Testis (tissue), 3 donors: ENCODE measurements around the gene PHGDH. TPM values are rescaled to one million over a fixed set of nuclear protein-coding genes. Genes with fewer than 3 reads are reported as not detected.
"Not testable (repeated sequence)": the region's sequence is repeated elsewhere in the genome, so short reads cannot be mapped to it uniquely, and the experiment has no call there.

Experiments
- DNase-seq: peaks from one replicate; pipeline ENCODE4 v3.0.0-alpha.2; 2019
- H3K27ac ChIP-seq, 2 donors: fragments of 200-600 bp; sonication (generic); one replicate each; pipeline ENCODE4 v1.5.1; 2019
- H3K27me3 ChIP-seq: fragments of 200-600 bp; sonication (generic); one replicate; pipeline ENCODE4 v1.5.1; 2019
- H3K36me3 ChIP-seq: fragments of 200-600 bp; sonication (generic); one replicate; pipeline ENCODE4 v1.5.1; 2017; ENCODE audit warnings: low read depth; ENCODE audit errors: missing control alignments
- H3K4me1 ChIP-seq: fragments of 200-600 bp; sonication (generic); one replicate; pipeline ENCODE4 v1.5.1; 2019
- H3K4me3 ChIP-seq, 2 donors: fragments of 200-600 bp; sonication (generic); one replicate each; pipeline ENCODE4 v1.5.1; 2017 to 2019
- H3K9me3 ChIP-seq: fragments of 200-600 bp; sonication (generic); one replicate; pipeline ENCODE4 v1.5.1; 2017
- CTCF ChIP-seq, 3 experiments: fragments of 450-650 bp in 2 of 3; fragments of 200-600 bp in 1 of 3; sonication (generic) in 1 of 3; IDR thresholded peaks; one replicate each; pipeline ENCODE4 v1.5.1; 2016 to 2019; ENCODE audit warnings: antibody characterized with exemption in 3 of 3, mild to moderate bottlenecking in 2 of 3, moderate library complexity in 1 of 3
- POLR2A ChIP-seq: fragments of 450-650 bp; IDR thresholded peaks from one replicate; pipeline ENCODE4 v1.6.1; 2017; ENCODE audit warnings: antibody characterized with exemption, mild to moderate bottlenecking, moderate library complexity
- WGBS, 2 donors: methylation state at CpG; one replicate each; pipeline ENCODE4 v1.1.5; 2018; 5-methylcytosine and 5-hydroxymethylcytosine counted together
- intact Hi-C: fragments of 100-400 bp; cut with DNase I; formaldehyde crosslinking; loops from one replicate; pipeline ENCODE4 v1.15.1; 2023; ENCODE audit warnings: low total_unique reads
- polyA plus RNA-seq: library from polyadenylated mRNA; stranded (reverse); fragments of 350-450 nt; fragmentation: Illumina TruSeq; extraction: RNeasy Lipid Tissue Mini Kit (QIAGEN cat#74804); gene quantifications from one replicate; pipeline ENCODE4 v1.2.3, GENCODE V29; 2014; ENCODE audit warnings: low read depth, low replicate concordance; ENCODE audit not compliant: insufficient read depth
- total RNA-seq, 2 donors: library from RNA; depleted of rRNA; stranded (reverse); fragments of >200 nt; gene quantifications; one replicate each; pipeline ENCODE4 v1.2.3, GENCODE V29; 2016

PHGDH gene
- total and polyA plus RNA-seq, 3 donors from 2014 or later, result 85.3 to 161 (median 131) TPM

DNA sequence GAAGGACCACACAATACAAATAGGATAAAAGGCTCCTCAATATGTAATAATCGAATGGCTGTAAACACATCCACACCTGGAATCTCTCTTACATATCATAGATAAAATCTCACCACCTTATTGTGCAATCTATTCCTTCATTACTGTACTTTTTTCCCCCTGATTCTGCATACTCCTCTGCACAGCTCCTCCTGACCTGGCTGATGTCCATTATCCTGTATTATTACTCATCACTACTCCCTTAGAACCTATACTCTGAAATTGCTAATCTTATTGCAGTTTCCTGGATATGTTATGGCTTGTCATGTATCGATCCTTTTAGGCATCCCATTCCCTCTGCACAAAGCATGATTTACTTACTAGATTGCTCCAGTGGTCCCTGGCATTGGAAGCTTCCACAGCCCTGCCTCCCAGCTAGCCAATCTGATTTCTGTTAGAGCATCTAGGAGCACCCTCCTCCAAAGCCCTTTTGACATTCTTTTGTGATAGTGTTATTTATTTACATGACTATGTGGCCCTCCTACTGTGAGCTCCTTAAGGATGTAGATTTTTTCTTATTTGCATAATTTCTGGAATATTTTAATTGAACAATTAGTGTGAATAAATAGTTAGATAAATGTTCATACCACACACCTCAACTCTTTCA lies 24.2 kb upstream of the PHGDH start:
- Histone ChIP-seq H3K27ac (no peak overlapping the region), H3K36me3 (no peaks in the 10 kb centered on the region), H3K9me3 (no peaks in the 10 kb centered on the region), H3K4me3 (no peak overlapping the region), H3K4me1 (no peaks in the 10 kb centered on the region), H3K27me3 (no peaks in the 10 kb centered on the region)
- DNase-seq, result no peak
- TF ChIP-seq POLR2A (no peak), CTCF (IDR thresholded peaks at IDR 0.05) (no peak)
- 77 to 78% methylated on average over 2 of the region's 2 CpGs for whole genome bisulfite sequencing, 2 donors
- intact Hi-C loops, result no loop called here

DNA sequence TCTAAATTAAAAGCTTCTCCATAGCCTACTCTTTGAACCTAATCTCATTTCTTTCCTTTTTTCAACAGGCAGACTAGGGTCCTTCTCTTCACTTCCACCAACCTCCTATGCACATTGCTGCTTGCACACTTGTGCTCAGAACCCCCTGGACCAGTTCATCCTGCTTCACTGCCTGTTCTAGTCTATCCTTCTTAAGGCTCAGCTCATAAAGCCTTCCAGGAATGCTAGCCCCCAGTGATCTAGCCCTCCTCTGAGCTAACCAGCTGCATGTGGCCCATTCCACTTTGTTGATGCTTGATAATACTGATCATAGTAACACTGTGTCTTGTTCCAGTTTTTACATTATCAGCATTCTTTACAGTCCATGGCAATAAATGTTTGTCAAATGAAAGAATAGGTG lies 22.9 kb upstream of the PHGDH start:
- no peak for DNase-seq
- H3K4me1 ChIP-seq, result no peaks in the 10 kb centered on the region
- H3K4me3 ChIP-seq, result no peak overlapping the region
- H3K27me3 ChIP-seq, result no peaks in the 10 kb centered on the region
- no peak for TF ChIP-seq POLR2A
- TF ChIP-seq CTCF (IDR thresholded peaks at IDR 0.05), result no peak
- no peaks in the 10 kb centered on the region for H3K9me3 ChIP-seq
- intact Hi-C loops, result no loop called here
- no peak overlapping the region for H3K27ac ChIP-seq
- no peaks in the 10 kb centered on the region for H3K36me3 ChIP-seq

GRCh38 chr1:119689511-119689910 lies 22.2 kb upstream of the PHGDH start:
- Histone ChIP-seq H3K4me1 (no peaks in the 10 kb centered on the region), H3K9me3 (no peaks in the 10 kb centered on the region), H3K27me3 (no peaks in the 10 kb centered on the region), H3K36me3 (no peaks in the 10 kb centered on the region), H3K4me3 (no peak overlapping the region), H3K27ac (no peak overlapping the region)
- no peak for DNase-seq
- no peak for TF ChIP-seq CTCF (IDR thresholded peaks at IDR 0.05)
- no peak for TF ChIP-seq POLR2A
- intact Hi-C loops, result no loop called here

- H3K27me3 ChIP-seq, intact Hi-C loops, H3K27ac ChIP-seq, H3K9me3 ChIP-seq, H3K4me3 ChIP-seq, H3K4me1 ChIP-seq, H3K36me3 ChIP-seq: not testable (repeated sequence)
- WGBS, 2 donors, result 67 to 77% methylated on average over 2 to 4 of the region's 4 CpGs
- DNase-seq, result peak; percentile 45
Observed at GRCh38 chr1:119696863-119697262, 14.9 kb upstream of the PHGDH start.

DNA sequence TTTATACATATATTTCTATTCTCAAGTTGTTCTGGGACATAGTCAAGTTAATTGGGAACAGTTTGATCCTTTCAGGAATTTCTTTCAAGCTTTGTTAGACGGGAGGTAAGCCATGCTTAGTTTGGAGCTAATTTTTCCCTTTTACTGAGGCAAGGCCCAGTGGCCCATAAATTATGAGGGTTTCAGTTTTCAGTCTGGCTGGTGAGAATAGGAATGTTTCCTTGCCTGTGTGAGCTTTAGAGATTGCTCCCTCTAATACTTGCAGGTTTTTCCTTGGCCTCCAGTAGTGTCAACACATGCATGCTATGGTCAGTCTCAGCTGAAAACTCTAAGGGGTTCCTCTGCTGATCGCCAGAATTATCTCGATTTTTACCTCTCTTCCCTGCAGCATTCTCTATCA lies 14.1 kb upstream of the PHGDH start:
- H3K27me3 ChIP-seq, result no peaks in the 10 kb centered on the region
- H3K36me3 ChIP-seq, result no peaks in the 10 kb centered on the region
- TF ChIP-seq POLR2A, result no peak
- TF ChIP-seq CTCF (IDR thresholded peaks at IDR 0.05), result no peak
- H3K4me3 ChIP-seq, result no peak overlapping the region
- no peaks in the 10 kb centered on the region for H3K9me3 ChIP-seq
- intact Hi-C loops, result no loop called here
- WGBS, 2 donors, result 48 to 53% methylated on average over 3 of the region's 3 CpGs
- no peak overlapping the region for H3K27ac ChIP-seq
- H3K4me1 ChIP-seq, result no peaks in the 10 kb centered on the region
- DNase-seq, result no peak
